ENCODE measurements around the gene RAD54L. TPM values are rescaled to one million over a fixed set of nuclear protein-coding genes. Genes with fewer than 3 reads are reported as not detected.

RAD54L gene
- total and polyA plus RNA-seq, 4 donors, result 0.08 to 8.8 (median 0.51) TPM

DNA sequence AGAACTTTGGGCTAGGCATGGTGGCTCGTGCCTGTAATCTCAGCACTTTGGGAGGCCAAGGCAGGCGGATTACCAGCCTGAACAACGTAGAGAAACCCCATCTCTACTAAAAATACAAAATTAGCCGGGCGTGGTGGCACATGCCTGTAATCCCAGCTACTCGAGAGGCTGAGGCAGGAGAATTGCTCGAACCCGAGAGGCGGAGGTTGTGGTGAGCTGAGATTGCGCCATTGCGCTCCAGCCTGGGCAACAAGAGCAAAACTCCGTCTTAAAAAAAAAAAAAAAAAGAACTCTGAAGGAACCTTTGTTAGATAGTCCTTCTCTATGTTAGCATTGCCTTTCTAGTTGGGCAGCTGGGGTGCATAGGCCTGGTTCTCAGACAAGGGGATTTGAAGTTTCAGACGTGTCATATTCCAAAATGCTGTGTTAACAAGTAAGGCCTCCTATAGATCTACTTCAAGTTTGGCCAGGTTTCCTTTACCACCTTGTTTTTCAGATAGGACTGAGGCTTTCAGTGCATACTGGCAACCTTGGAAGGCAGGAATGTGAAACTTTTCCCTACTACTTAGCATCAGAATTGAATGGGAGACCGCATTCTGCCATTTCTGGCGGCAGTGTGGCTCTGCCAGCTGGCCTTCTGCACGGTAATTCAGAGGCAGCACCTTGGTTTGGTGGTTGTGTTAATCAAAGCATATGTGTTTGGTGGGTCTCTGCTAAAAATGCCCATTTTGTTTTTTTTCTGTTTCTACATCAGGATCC lies 62.0 kb downstream of the RAD54L start (continued):
- no peak for TF ChIP-seq EGR1 (IDR thresholded peaks at IDR 0.05; ENCODE audit: low read depth in 2 of 2)
- no peak for TF ChIP-seq TAF1 (conservative IDR thresholded peaks at IDR 0.05)
- TF ChIP-seq HNF4A (conservative IDR thresholded peaks at IDR 0.05), result no peak
- TF ChIP-seq HNF4G (IDR thresholded peaks at IDR 0.05), result no peak
- TF ChIP-seq FOXA1 (IDR thresholded peaks at IDR 0.05), result no peak
- no peak for TF ChIP-seq JUND (IDR thresholded peaks at IDR 0.05)
- no peak for TF ChIP-seq RAD21 (IDR thresholded peaks at IDR 0.05)
- TF ChIP-seq, protein P1, sequence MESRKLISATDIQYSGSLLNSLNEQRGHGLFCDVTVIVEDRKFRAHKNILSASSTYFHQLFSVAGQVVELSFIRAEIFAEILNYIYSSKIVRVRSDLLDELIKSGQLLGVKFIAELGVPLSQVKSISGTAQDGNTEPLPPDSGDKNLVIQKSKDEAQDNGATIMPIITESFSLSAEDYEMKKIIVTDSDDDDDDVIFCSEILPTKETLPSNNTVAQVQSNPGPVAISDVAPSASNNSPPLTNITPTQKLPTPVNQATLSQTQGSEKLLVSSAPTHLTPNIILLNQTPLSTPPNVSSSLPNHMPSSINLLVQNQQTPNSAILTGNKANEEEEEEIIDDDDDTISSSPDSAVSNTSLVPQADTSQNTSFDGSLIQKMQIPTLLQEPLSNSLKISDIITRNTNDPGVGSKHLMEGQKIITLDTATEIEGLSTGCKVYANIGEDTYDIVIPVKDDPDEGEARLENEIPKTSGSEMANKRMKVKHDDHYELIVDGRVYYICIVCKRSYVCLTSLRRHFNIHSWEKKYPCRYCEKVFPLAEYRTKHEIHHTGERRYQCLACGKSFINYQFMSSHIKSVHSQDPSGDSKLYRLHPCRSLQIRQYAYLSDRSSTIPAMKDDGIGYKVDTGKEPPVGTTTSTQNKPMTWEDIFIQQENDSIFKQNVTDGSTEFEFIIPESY (IDR thresholded peaks at IDR 0.05), result no peak

DNA sequence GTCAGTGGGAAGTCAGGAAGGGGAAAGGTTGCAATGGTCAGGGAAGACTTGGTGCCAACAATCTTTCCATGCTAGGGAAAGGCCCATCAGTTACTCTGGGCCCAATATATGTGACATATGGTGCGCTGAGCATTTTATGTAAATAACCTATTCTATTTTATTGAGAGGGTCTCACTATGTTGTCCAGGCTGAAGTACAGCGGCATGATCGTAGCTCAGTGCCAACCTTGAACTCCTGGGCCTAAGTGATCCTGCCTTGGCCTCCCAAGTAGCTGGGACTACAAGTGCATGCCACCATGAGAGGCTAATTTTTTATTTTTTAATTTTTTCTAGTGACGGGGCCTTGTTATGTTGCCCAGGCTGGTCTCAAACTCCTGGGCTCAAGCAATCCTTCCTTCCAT lies 62.8 kb downstream of the RAD54L start:
- no peaks in the 10 kb centered on the region for H3K9me3 ChIP-seq (ENCODE audit: control insufficient read depth in 4 of 4, low read length in 3 of 4)
- H3K4me1 ChIP-seq (ENCODE audit: control insufficient read depth in 4 of 4, insufficient read depth in 4 of 4, low read length in 3 of 4), result peaks cover 0 to 3% (median 1%) of the 10 kb centered on the region in 4 donors
- no peak overlapping the region for H3K4me3 ChIP-seq (ENCODE audit: low read depth in 1 of 3, low read length in 3 of 3)
- WGBS, result over 99% methylated on average over 4 of the region's 4 CpGs
- TF ChIP-seq, protein P2, sequence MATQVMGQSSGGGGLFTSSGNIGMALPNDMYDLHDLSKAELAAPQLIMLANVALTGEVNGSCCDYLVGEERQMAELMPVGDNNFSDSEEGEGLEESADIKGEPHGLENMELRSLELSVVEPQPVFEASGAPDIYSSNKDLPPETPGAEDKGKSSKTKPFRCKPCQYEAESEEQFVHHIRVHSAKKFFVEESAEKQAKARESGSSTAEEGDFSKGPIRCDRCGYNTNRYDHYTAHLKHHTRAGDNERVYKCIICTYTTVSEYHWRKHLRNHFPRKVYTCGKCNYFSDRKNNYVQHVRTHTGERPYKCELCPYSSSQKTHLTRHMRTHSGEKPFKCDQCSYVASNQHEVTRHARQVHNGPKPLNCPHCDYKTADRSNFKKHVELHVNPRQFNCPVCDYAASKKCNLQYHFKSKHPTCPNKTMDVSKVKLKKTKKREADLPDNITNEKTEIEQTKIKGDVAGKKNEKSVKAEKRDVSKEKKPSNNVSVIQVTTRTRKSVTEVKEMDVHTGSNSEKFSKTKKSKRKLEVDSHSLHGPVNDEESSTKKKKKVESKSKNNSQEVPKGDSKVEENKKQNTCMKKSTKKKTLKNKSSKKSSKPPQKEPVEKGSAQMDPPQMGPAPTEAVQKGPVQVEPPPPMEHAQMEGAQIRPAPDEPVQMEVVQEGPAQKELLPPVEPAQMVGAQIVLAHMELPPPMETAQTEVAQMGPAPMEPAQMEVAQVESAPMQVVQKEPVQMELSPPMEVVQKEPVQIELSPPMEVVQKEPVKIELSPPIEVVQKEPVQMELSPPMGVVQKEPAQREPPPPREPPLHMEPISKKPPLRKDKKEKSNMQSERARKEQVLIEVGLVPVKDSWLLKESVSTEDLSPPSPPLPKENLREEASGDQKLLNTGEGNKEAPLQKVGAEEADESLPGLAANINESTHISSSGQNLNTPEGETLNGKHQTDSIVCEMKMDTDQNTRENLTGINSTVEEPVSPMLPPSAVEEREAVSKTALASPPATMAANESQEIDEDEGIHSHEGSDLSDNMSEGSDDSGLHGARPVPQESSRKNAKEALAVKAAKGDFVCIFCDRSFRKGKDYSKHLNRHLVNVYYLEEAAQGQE (IDR thresholded peaks at IDR 0.05), result no peak
- TF ChIP-seq, protein P3, sequence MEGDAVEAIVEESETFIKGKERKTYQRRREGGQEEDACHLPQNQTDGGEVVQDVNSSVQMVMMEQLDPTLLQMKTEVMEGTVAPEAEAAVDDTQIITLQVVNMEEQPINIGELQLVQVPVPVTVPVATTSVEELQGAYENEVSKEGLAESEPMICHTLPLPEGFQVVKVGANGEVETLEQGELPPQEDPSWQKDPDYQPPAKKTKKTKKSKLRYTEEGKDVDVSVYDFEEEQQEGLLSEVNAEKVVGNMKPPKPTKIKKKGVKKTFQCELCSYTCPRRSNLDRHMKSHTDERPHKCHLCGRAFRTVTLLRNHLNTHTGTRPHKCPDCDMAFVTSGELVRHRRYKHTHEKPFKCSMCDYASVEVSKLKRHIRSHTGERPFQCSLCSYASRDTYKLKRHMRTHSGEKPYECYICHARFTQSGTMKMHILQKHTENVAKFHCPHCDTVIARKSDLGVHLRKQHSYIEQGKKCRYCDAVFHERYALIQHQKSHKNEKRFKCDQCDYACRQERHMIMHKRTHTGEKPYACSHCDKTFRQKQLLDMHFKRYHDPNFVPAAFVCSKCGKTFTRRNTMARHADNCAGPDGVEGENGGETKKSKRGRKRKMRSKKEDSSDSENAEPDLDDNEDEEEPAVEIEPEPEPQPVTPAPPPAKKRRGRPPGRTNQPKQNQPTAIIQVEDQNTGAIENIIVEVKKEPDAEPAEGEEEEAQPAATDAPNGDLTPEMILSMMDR (IDR thresholded peaks at IDR 0.05; ENCODE audit: low read depth, low read length, missing input control), result no peak
- TF ChIP-seq YY1 (IDR thresholded peaks at IDR 0.05) (no peak), FOXA2 (IDR thresholded peaks at IDR 0.05) (no peak)
- DNase-seq (ENCODE audit: low spot score), result no peak
- H3K9ac ChIP-seq (ENCODE audit: low read depth in 1 of 2, low read length in 2 of 2), result no peak overlapping the region
- H3K27ac ChIP-seq (ENCODE audit: low read depth in 1 of 2, low read length in 2 of 2), result no peak overlapping the region
- no peaks in the 10 kb centered on the region for H3K27me3 ChIP-seq (ENCODE audit: control insufficient read depth in 4 of 4, insufficient read depth in 4 of 4, low read length in 3 of 4)
- peaks cover 9 to 42% (median 25%) of the 10 kb centered on the region in 4 donors for H3K36me3 ChIP-seq (ENCODE audit: control insufficient read depth in 4 of 4, insufficient read depth in 3 of 4, low read depth in 1 of 4, low read length in 3 of 4)
